Measurements from ENCODE around the gene C3orf62.
"Not testable (repeated sequence)": the region's sequence is repeated elsewhere in the genome, so short reads cannot be mapped to it uniquely, and the experiment has no call there.

Gene C3orf62

DNA sequence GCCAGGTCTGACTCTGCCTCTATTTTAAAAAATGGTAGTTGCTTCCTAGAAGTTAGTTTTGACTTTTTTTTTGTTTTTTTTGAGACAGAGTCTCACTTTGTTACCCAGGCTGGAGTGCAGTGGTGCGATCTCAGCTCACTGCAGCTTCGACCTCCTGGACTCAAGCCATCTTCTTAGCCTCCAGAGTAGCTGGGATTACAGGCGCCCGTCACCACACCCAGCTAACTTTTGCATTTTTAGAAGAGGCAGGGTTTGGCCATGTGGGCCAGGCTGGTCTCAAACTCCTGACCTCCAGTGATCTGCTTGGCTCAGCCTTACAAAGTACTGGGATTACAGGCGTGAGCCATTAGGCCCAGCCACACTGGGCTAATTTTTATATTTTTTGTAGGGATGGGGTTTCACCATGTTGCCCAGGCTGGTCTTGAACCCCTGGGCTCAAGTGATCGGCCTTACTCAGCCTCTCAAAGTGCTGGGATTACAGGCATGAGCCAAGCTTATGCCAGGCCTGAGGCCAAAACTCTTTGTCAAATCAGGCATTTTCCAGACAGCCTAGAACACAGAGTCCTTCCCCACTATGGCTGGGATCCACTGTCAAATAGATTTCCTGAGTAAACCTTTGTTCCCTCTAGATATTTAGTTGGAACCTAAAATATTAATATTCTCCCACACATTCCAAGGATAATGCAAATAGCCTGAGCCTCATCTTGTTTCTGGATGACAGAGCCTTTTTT, 13.7 kb downstream of the C3orf62 start:
- no peaks in the 10 kb centered on the region for H3K9me3 Mint-ChIP-seq
- no peak overlapping the region for H3K27ac Mint-ChIP-seq (ENCODE audit: low read depth)
- H3K4me3 Mint-ChIP-seq = no peak overlapping the region
- no peak for ATAC-seq (replicated peaks; ENCODE audit: extremely low read depth, poor library complexity, severe bottlenecking)
- H3K36me3 Mint-ChIP-seq (ENCODE audit: insufficient read depth) = no peaks in the 10 kb centered on the region
- no peaks in the 10 kb centered on the region for H3K27me3 Mint-ChIP-seq
- DNase-seq (ENCODE audit: low spot score in 2 of 2) = no peak
- H3K4me1 Mint-ChIP-seq = no peaks in the 10 kb centered on the region

DNA sequence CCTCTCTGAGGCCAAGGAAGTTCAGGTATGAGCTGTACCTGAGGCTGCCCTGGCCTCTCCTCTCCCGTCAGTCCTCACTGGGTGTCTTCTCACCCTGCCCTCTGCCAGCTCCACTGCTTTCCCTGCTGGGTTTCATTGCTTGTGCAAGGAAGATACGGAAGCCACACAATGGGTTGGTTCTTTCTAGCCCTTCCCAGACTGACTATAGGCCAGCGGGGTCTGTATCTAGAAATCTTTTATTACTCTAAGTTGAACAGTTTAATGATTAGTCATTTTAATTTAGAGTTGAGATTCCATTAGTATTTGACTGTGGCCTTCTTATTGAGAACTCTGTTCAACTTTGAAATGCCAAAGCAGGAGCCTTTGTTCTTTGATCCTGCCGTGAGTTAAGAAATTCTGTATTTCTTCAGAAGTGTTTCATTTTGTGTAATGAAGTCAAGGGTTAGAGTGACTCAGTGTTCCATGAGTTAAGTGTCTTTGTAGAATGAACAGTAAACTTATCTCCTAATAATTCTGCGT, 16.2 kb downstream of the C3orf62 start:
- Mint-ChIP-seq H3K27me3 (no peaks in the 10 kb centered on the region), H3K4me3 (no peak overlapping the region), H3K4me1 (no peaks in the 10 kb centered on the region), H3K36me3 (ENCODE audit: insufficient read depth) (no peaks in the 10 kb centered on the region), H3K9me3 (no peaks in the 10 kb centered on the region), H3K27ac (ENCODE audit: low read depth) (no peak overlapping the region)
- ATAC-seq (replicated peaks; ENCODE audit: extremely low read depth, poor library complexity, severe bottlenecking) = no peak
- no peak for DNase-seq (ENCODE audit: low spot score in 2 of 2)

DNA sequence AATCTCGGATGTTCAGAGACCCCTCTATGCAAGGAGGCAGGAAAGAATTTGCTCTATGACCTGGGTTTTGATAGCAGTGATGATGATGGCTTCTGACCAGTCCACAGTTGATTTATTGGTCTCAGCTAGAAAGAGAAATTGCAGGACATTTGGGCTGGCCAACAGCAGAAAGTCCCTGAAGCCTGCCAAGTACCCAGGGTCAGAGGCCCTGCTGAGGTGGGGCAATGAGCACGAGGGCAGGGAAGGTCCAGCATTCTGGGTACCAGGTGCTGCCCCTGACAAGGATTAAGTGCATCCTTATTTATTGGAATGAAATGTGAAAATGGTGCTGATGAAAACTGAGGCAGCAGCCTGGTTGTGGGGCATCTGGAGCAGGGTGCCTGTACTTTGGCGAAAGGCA, 19.8 kb downstream of the C3orf62 start:
- Mint-ChIP-seq H3K4me3 (no peak overlapping the region), H3K36me3 (ENCODE audit: insufficient read depth) (no peaks in the 10 kb centered on the region), H3K4me1 (no peaks in the 10 kb centered on the region), H3K27ac (ENCODE audit: low read depth) (no peak overlapping the region), H3K9me3 (no peaks in the 10 kb centered on the region), H3K27me3 (peaks cover 15% of the 10 kb centered on the region)
- ATAC-seq (replicated peaks; ENCODE audit: extremely low read depth, poor library complexity, severe bottlenecking) (no peak), DNase-seq (ENCODE audit: low spot score in 2 of 2) (no peak)

DNA sequence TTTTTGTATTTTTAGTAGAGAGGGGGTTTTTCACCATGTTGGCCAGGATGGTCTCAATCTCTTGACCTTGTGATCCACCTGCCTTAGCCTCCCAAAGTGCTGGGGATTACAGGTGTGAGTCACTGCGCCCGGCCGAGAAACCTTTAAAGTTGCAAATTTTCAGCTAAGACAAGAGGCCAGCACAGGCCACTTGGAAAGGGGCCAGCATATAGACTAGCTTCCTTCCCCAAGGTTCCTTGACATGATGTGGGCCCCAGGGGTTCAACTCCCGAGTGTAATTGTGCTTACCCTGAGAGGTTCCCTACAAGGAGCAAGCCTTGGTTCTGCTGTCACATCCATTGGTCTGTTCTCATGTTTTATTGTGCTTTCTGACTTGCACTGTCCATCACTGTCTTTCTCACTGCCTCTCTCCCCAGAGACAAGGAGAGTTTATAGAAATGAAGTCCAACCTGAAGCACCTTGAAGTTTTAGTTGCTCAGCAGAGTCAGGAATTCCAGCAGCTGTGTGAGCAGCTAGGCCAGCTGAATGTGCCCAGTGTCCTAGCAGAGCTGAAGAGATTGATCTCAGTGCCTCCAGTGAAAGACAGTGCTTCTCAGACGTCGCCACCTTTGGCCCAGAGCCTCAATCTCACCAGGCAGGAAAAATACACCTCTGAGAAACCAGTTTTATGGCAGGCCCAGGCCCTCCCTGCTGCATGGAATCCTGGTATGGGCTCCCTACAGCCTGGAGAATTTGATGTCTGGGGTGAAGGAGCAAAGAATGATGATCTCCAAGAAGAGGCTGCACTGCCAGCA, 21.1 kb downstream of the C3orf62 start:
- Mint-ChIP-seq H3K4me1 (no peaks in the 10 kb centered on the region), H3K9me3 (no peaks in the 10 kb centered on the region), H3K27ac (ENCODE audit: low read depth) (no peak overlapping the region), H3K4me3 (no peak overlapping the region), H3K36me3 (ENCODE audit: insufficient read depth) (no peaks in the 10 kb centered on the region), H3K27me3 (peaks cover 17% of the 10 kb centered on the region)
- no peak for DNase-seq (ENCODE audit: low spot score in 2 of 2)
- ATAC-seq (replicated peaks; ENCODE audit: extremely low read depth, poor library complexity, severe bottlenecking) = no peak

DNA sequence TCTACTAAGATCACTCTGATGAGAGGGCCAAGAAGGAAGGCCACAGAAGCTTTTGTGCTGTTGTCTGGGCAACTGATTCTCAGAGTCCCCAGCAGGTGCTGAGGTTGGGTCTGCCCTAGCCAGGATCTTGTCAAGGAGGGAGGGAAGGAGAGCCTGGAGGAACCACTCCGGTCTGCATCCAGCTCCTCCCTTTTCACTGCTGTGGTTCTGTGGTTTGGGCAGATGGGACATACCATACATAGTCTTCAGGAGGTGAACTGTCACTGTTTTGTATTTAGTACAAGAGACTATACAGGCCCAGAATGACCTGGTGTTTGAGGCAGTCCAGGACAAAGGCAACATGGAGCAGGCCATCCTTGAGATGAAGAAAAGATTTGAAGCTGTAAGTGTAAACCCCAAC, 21.9 kb downstream of the C3orf62 start:
- Mint-ChIP-seq H3K4me3 (no peak overlapping the region), H3K36me3 (ENCODE audit: insufficient read depth) (no peaks in the 10 kb centered on the region), H3K27me3 (peaks cover 17% of the 10 kb centered on the region), H3K4me1 (no peaks in the 10 kb centered on the region), H3K27ac (ENCODE audit: low read depth) (no peak overlapping the region), H3K9me3 (no peaks in the 10 kb centered on the region)
- DNase-seq (ENCODE audit: low spot score in 2 of 2) = no peak
- no peak for ATAC-seq (replicated peaks; ENCODE audit: extremely low read depth, poor library complexity, severe bottlenecking)

DNA sequence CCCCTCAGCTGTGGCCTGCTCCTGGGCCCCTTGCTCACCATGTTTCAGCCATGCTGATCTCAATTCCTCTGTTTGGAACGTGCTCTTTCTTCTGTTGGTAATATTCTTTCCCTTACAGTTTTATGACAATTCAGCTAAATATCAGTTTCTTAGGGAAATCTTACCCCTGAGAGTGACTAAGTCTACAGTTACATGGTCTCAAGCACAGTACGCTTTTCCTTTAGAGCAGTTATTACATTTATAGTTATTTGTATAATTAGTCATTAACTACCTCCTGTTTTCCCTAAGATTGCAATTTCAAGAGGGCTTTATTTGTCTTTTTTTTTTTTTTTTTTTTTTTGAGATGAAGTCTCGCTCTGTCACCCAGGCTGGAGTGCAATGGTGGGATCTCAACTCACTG, 23.5 kb downstream of the C3orf62 start:
- no peak for ATAC-seq (replicated peaks; ENCODE audit: extremely low read depth, poor library complexity, severe bottlenecking)
- Mint-ChIP-seq H3K4me1 (no peaks in the 10 kb centered on the region), H3K9me3 (no peaks in the 10 kb centered on the region), H3K27ac (ENCODE audit: low read depth) (no peak overlapping the region), H3K27me3 (peaks cover 17% of the 10 kb centered on the region), H3K4me3 (no peak overlapping the region), H3K36me3 (ENCODE audit: insufficient read depth) (no peaks in the 10 kb centered on the region)
- DNase-seq (ENCODE audit: low spot score in 2 of 2) = no peak

DNA sequence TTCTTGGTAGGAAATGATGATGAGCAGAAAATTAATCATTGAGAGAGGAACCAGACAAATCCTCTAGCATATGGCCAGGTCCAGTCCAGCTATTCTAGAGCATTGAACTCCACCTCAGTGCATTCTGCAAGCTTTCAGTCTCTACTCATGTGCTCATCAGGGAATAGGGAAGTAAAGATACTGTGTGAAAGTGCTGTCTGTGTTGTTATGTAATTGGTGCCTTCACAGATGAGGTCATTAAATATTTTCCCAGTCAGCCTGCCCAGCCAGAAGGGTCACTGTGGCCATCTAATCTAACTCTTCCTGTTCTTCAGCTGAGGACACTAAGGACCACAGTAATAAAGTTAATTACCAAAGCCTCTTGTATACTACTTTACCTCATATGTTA, 28.2 kb downstream of the C3orf62 start:
- no peak overlapping the region for H3K4me3 Mint-ChIP-seq
- no peaks in the 10 kb centered on the region for H3K9me3 Mint-ChIP-seq
- ATAC-seq (replicated peaks; ENCODE audit: extremely low read depth, poor library complexity, severe bottlenecking) (no peak), DNase-seq (ENCODE audit: low spot score in 2 of 2) (no peak)
- H3K36me3 Mint-ChIP-seq (ENCODE audit: insufficient read depth) = no peaks in the 10 kb centered on the region
- peaks cover 17% of the 10 kb centered on the region for H3K27me3 Mint-ChIP-seq
- no peak overlapping the region for H3K27ac Mint-ChIP-seq (ENCODE audit: low read depth)
- H3K4me1 Mint-ChIP-seq = no peaks in the 10 kb centered on the region

DNA sequence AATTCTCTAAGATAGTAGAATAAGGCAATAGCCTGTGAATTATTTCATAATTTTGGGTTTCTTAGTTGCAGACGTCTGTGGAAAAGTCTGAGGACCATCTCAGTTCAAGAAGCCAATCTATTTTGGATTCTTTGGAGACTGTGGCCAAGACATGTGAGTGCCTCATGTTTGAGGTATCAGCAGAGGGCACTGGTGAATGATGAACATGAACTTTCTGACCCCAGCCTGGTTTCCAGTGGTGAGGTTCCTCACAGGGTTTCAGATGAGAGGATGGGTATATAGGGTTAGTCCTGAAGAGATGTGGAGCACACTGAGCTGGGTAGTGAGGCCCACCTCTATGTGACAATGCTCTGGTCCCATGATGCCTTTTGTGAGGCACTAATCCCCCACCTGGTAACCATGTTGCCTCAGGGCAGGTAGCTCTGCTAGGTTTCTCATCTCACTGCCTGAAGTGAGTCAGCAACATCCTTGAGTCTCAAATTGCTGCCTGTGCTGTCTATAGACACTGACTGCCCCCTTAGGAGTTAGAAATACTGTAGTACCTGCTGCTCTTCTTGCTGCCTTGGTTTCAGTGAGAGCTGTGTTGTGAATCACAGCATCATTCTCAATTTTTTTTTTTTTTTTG, 32.3 kb downstream of the C3orf62 start:
- Mint-ChIP-seq H3K4me1 (no peaks in the 10 kb centered on the region), H3K4me3 (no peak overlapping the region), H3K36me3 (ENCODE audit: insufficient read depth) (no peaks in the 10 kb centered on the region), H3K27me3 (peaks cover 10% of the 10 kb centered on the region), H3K27ac (ENCODE audit: low read depth) (no peak overlapping the region), H3K9me3 (no peaks in the 10 kb centered on the region)
- ATAC-seq (replicated peaks; ENCODE audit: extremely low read depth, poor library complexity, severe bottlenecking) (no peak), DNase-seq (ENCODE audit: low spot score in 2 of 2) (no peak)

DNA sequence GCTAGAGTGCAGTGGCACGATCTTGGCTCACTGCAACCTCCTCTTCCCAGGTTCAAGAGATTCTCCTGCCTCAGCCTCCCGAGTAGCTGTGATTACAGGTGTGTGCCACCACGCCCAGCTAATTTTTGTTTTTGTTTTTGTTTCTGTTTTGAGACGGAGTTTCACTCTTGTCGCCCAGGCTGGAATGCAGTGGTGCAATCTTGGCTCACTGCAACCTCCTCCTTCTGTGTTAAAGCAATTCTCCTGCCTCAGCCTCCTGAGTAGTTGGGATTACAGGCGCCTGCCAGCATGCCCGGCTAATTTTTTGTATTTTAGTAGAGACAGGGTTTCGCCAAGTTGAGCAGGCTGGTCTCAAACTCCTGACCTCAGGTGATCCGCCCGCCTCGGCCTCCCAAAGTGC, 36.9 kb downstream of the C3orf62 start:
- H3K27ac Mint-ChIP-seq (ENCODE audit: low read depth) = not testable (repeated sequence)

DNA sequence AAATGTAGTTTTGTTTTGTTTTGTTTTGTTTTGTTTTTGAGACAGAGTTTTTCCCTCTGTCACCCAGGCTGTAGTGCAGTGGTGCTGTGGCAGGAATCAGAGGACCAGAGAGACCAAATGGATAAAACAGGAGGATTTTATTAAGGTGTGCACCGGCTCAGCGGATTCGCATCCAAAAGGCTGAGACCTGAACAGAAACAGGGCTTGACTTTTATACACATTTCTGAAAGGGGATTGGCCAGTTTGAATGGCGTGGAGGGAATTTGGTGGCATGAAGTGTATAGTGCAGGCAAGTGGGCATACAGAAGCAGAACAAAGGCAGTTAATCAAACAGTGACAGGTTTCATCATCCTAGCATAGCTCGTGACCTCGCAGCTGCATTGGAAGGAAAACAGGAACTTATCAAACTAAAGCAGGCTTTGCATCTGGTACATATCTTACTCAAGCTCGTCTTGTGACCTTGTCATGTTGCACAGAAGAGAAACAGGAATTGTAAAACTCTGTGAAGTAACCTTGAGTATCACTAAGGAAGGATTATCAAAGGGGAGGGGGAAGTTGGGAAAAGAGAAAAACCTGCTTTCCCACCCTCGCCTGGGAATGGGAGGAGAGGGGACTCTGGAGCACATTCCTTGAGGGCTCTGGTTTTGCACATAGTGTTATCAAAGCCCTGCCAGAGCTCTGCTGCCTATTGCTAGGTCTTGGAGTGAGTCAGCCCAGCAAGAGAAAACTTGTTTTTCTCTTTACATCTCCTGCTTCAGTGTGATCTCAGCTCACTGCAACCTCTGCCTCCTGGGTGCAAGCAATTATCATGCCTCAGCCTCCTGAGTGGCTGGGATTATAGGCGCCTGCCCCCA, 38.5 kb downstream of the C3orf62 start:
- no peak overlapping the region for H3K4me3 Mint-ChIP-seq
- DNase-seq (ENCODE audit: low spot score in 2 of 2) (no peak), ATAC-seq (replicated peaks; ENCODE audit: extremely low read depth, poor library complexity, severe bottlenecking) (no peak)
- no peaks in the 10 kb centered on the region for H3K36me3 Mint-ChIP-seq (ENCODE audit: insufficient read depth)
- H3K9me3 Mint-ChIP-seq = peaks cover 6% of the 10 kb centered on the region
- H3K27me3 Mint-ChIP-seq = peaks cover 10% of the 10 kb centered on the region
- H3K4me1 Mint-ChIP-seq = no peaks in the 10 kb centered on the region
- no peak overlapping the region for H3K27ac Mint-ChIP-seq (ENCODE audit: low read depth)

More for the DNA sequence above, 36.9 kb downstream of the C3orf62 start:
- not testable (repeated sequence) for H3K4me3 Mint-ChIP-seq; H3K4me1 Mint-ChIP-seq; DNase-seq (ENCODE audit: low spot score in 2 of 2); ATAC-seq (replicated peaks; ENCODE audit: extremely low read depth, poor library complexity, severe bottlenecking); H3K36me3 Mint-ChIP-seq (ENCODE audit: insufficient read depth); H3K9me3 Mint-ChIP-seq
- peaks cover 10% of the 10 kb centered on the region for H3K27me3 Mint-ChIP-seq

DNA sequence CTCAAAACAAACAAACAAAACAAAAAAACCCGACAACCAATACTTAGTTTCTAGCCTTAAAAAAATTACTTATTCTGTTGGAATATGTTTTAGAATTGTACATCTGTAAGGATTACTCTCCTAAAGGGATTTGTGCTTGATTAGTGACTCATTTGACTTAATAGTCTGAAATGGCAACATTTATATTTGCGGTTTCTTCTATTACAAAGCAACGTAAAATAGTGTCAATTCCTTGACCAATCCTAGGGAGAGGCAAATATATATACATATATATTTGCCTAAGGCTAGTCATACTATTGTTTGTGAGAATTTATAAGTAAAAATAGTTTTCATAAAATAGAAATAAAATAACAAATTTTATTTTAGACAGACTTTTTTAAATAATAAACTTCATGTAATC, 39.7 kb downstream of the C3orf62 start:
- Mint-ChIP-seq H3K4me1 (no peaks in the 10 kb centered on the region), H3K27ac (ENCODE audit: low read depth) (no peak overlapping the region), H3K36me3 (ENCODE audit: insufficient read depth) (no peaks in the 10 kb centered on the region), H3K4me3 (no peak overlapping the region), H3K9me3 (peaks cover 11% of the 10 kb centered on the region), H3K27me3 (peaks cover 10% of the 10 kb centered on the region)
- no peak for DNase-seq (ENCODE audit: low spot score in 2 of 2)
- ATAC-seq (replicated peaks; ENCODE audit: extremely low read depth, poor library complexity, severe bottlenecking) = no peak

DNA sequence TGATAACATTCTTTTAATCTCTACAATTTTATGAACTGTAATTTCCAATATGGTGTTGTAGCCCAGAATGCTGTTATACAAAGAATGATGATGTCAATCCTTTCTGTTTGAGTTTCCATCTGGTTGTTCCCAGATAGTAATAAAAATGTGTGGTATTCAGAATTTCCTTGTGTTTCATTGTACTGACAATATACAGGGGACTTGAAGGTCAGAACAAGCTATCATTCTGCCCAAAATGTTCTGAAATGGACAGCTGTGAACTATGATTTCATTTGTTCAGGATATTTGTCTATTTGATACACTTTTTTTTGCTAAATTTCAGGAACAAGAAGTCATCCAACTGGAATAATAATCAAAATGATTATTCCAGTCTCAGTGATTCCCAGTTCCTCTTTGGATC, 40.8 kb downstream of the C3orf62 start:
- Mint-ChIP-seq H3K4me1 (no peaks in the 10 kb centered on the region), H3K27me3 (peaks cover 12% of the 10 kb centered on the region), H3K27ac (ENCODE audit: low read depth) (no peak overlapping the region), H3K4me3 (no peak overlapping the region), H3K9me3 (peaks cover 11% of the 10 kb centered on the region), H3K36me3 (ENCODE audit: insufficient read depth) (no peaks in the 10 kb centered on the region)
- no peak for DNase-seq (ENCODE audit: low spot score in 2 of 2)
- no peak for ATAC-seq (replicated peaks; ENCODE audit: extremely low read depth, poor library complexity, severe bottlenecking)
